ENCODE measurements around the gene DMXL1.

Gene DMXL1

DNA sequence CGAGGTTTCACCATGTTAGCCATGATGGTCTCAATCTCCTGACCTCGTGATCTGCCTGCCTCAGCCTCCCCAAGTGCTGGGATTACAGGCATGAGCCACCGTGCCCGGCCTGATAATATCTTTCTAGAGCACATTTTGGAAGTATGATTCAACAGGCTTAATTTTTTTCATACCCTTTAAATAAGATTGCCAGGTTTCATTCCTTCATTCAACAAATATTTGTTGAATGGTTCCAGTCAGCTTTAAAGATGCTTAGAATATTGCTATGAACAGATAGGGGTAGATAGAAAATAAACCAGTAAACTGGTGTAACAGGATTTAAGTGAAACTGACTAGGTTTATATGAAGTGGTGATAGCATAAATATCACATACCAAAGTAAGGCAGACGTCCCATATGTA is 41.3 kb downstream of the DMXL1 start:
- TF ChIP-seq CSDC2 (CRISPR knock-in tag; IDR thresholded peaks at IDR 0.05) (no peak), BACH2 (CRISPR knock-in tag; IDR thresholded peaks at IDR 0.05; ENCODE audit: borderline replicate concordance) (no peak), ZNF565 (CRISPR knock-in tag; conservative IDR thresholded peaks at IDR 0.05; ENCODE audit: low read depth) (no peak), ZFP3 (CRISPR knock-in tag; IDR thresholded peaks at IDR 0.05) (no peak), ZC3H10 (CRISPR knock-in tag; IDR thresholded peaks at IDR 0.05) (no peak), ESRRG (CRISPR knock-in tag; IDR thresholded peaks at IDR 0.05) (no peak), TCF4 (CRISPR knock-in tag; IDR thresholded peaks at IDR 0.05; ENCODE audit: borderline replicate concordance) (no peak), RARB (CRISPR knock-in tag; IDR thresholded peaks at IDR 0.05) (no peak), TOX (CRISPR knock-in tag; IDR thresholded peaks at IDR 0.05; ENCODE audit: borderline replicate concordance) (no peak), POU6F1 (CRISPR knock-in tag; IDR thresholded peaks at IDR 0.05; ENCODE audit: borderline replicate concordance, low read depth) (no peak), GLIS3 (CRISPR knock-in tag; IDR thresholded peaks at IDR 0.05) (no peak)
- TF ChIP-seq, protein P1, sequence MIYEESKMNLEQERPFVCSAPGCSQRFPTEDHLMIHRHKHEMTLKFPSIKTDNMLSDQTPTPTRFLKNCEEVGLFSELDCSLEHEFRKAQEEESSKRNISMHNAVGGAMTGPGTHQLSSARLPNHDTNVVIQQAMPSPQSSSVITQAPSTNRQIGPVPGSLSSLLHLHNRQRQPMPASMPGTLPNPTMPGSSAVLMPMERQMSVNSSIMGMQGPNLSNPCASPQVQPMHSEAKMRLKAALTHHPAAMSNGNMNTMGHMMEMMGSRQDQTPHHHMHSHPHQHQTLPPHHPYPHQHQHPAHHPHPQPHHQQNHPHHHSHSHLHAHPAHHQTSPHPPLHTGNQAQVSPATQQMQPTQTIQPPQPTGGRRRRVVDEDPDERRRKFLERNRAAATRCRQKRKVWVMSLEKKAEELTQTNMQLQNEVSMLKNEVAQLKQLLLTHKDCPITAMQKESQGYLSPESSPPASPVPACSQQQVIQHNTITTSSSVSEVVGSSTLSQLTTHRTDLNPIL (CRISPR knock-in tag; IDR thresholded peaks at IDR 0.05; ENCODE audit: low read depth), result no peak
- ATAC-seq, result no peak

- no peak for TF ChIP-seq ZNF8 (CRISPR knock-in tag; IDR thresholded peaks at IDR 0.05)
- no peak for ATAC-seq
Observed at GRCh38 chr5:119117237-119117636, 46.4 kb downstream of the DMXL1 start.

GRCh38 chr5:119118000-119118399 is 47.1 kb downstream of the DMXL1 start:
- TF ChIP-seq ZC3H10 (CRISPR knock-in tag; IDR thresholded peaks at IDR 0.05), result no peak
- no peak for TF ChIP-seq ZNF8 (CRISPR knock-in tag; IDR thresholded peaks at IDR 0.05)
- TF ChIP-seq, protein P2, sequence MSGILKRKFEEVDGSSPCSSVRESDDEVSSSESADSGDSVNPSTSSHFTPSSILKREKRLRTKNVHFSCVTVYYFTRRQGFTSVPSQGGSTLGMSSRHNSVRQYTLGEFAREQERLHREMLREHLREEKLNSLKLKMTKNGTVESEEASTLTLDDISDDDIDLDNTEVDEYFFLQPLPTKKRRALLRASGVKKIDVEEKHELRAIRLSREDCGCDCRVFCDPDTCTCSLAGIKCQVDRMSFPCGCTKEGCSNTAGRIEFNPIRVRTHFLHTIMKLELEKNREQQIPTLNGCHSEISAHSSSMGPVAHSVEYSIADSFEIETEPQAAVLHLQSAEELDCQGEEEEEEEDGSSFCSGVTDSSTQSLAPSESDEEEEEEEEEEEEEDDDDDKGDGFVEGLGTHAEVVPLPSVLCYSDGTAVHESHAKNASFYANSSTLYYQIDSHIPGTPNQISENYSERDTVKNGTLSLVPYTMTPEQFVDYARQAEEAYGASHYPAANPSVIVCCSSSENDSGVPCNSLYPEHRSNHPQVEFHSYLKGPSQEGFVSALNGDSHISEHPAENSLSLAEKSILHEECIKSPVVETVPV (CRISPR knock-in tag; IDR thresholded peaks at IDR 0.05), result no peak
- no peak for TF ChIP-seq TSHZ2 (CRISPR knock-in tag; IDR thresholded peaks at IDR 0.05)
- no peak for TF ChIP-seq ZFP30 (CRISPR knock-in tag; IDR thresholded peaks at IDR 0.05)
- no peak for ATAC-seq

DNA sequence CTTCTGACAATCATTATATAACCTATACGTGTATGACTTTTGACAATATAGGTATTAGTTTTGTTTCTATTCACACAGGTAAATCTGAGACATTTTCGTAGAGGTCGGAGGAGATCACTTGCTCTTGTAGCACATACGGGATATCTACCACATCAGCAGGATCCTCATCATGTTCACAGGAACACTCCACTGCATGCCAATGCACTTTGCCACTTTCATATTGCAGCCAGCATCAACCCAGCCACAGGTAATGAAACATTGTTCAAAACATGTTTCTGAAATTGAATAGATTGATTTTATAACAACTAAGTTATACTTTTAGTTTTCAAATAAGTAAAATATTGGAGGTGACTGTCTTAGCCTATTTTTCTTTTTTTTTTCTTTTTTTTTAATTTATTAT is 50.0 kb downstream of the DMXL1 start:
- no peak for TF ChIP-seq ZNF70 (CRISPR knock-in tag; IDR thresholded peaks at IDR 0.05)
- no peak for TF ChIP-seq TOX (CRISPR knock-in tag; IDR thresholded peaks at IDR 0.05; ENCODE audit: borderline replicate concordance)
- no peak for TF ChIP-seq PATZ1 (CRISPR knock-in tag; IDR thresholded peaks at IDR 0.05; ENCODE audit: borderline replicate concordance)
- TF ChIP-seq ZFP30 (CRISPR knock-in tag; IDR thresholded peaks at IDR 0.05), result no peak
- TF ChIP-seq BACH2 (CRISPR knock-in tag; IDR thresholded peaks at IDR 0.05; ENCODE audit: borderline replicate concordance), result no peak
- TF ChIP-seq ARNTL (CRISPR knock-in tag; IDR thresholded peaks at IDR 0.05; ENCODE audit: borderline replicate concordance, low read depth), result no peak
- no peak for TF ChIP-seq PPARA (CRISPR knock-in tag; IDR thresholded peaks at IDR 0.05; ENCODE audit: borderline replicate concordance)
- TF ChIP-seq, protein P2 (CRISPR knock-in tag; IDR thresholded peaks at IDR 0.05), result no peak
- no peak for TF ChIP-seq TSHZ2 (CRISPR knock-in tag; IDR thresholded peaks at IDR 0.05)
- TF ChIP-seq ZNF8 (CRISPR knock-in tag; IDR thresholded peaks at IDR 0.05), result no peak
- TF ChIP-seq, protein P1 (CRISPR knock-in tag; IDR thresholded peaks at IDR 0.05; ENCODE audit: low read depth), result no peak
- no peak for TF ChIP-seq SNAI2 (CRISPR knock-in tag; IDR thresholded peaks at IDR 0.05)
- ATAC-seq, result no peak
